T-helper 1 cell (primary cell): Measurements from ENCODE around the gene SGCA.

Source experiments
- DNase-seq, 5 donors: peaks; one replicate each; pipeline ENCODE4 v3.0.0-alpha.2; 2012 to 2020

SGCA gene

GRCh38 chr17:50210240-50211225 is 44.7 kb downstream of the SGCA start:
- DNase-seq: no peak

GRCh38 chr17:50211249-50212120 is 45.7 kb downstream of the SGCA start:
- no peak for DNase-seq

- DNase-seq: no peak
These were observed 46.5 kb downstream of the SGCA start for GRCh38 chr17:50212121-50212843.

GRCh38 chr17:50213026-50214022 is 47.5 kb downstream of the SGCA start:
- peak in 1 of 5 donors; percentile 42 for DNase-seq

- DNase-seq: no peak
These were observed 49.4 kb downstream of the SGCA start for GRCh38 chr17:50214976-50215760.

- DNase-seq: no peak
These were observed 51.8 kb downstream of the SGCA start for GRCh38 chr17:50217591-50217990.

- DNase-seq: no peak
These were observed 52.4 kb downstream of the SGCA start for GRCh38 chr17:50218071-50218759.

GRCh38 chr17:50218771-50219315 is 53.0 kb downstream of the SGCA start:
- DNase-seq: no peak

- DNase-seq: no peak
These were observed 53.5 kb downstream of the SGCA start for GRCh38 chr17:50219342-50219741.

GRCh38 chr17:50219939-50220465 is 54.2 kb downstream of the SGCA start:
- no peak for DNase-seq

- DNase-seq: no peak
These were observed 55.0 kb downstream of the SGCA start for GRCh38 chr17:50220811-50221210.

- no peak for DNase-seq
These were observed 55.6 kb downstream of the SGCA start for GRCh38 chr17:50221266-50221863.

GRCh38 chr17:50221864-50222545 is 56.2 kb downstream of the SGCA start:
- DNase-seq: no peak

GRCh38 chr17:50222922-50223321 is 57.1 kb downstream of the SGCA start:
- DNase-seq: no peak
